Osteoblast (primary cell): ENCODE data around the gene PSMD9. TPM values are rescaled to one million over a fixed set of nuclear protein-coding genes. Genes with fewer than 3 reads are reported as not detected.
A peak's percentile ranks its signal among the peaks of the same experiment; 100 is the strongest.
"Not testable (repeated sequence)": the region's sequence is repeated elsewhere in the genome, so short reads cannot be mapped to it uniquely, and the experiment has no call there.

ENCODE experiments used
- DNase-seq: peaks from one replicate; pipeline ENCODE4 v3.0.0; 2011; ENCODE audit warnings: low spot score, mixed read lengths; ENCODE audit not compliant: insufficient read length; ENCODE audit errors: missing footprints
- H2AFZ ChIP-seq: 2 replicates; pipeline ENCODE4 v1.6.0; 2011; ENCODE audit warnings: mild to moderate bottlenecking, low read length
- H3K27ac ChIP-seq: 2 replicates; pipeline ENCODE4 v1.5.1; 2011; ENCODE audit warnings: mild to moderate bottlenecking, low read depth, low read length, moderate library complexity
- H3K27me3 ChIP-seq: 2 replicates; pipeline ENCODE4 v1.6.0; 2012; ENCODE audit warnings: mild to moderate bottlenecking, control low read depth, inconsistent platforms, low read length, moderate library complexity; ENCODE audit not compliant: insufficient read depth
- H3K36me3 ChIP-seq: 2 replicates; pipeline ENCODE4 v1.5.1; 2011; ENCODE audit warnings: mild to moderate bottlenecking, low read length, control low read depth, moderate library complexity; ENCODE audit not compliant: insufficient read depth
- H3K4me1 ChIP-seq: 2 replicates; pipeline ENCODE4 v1.5.1; 2011; ENCODE audit warnings: mild to moderate bottlenecking, low read length, control low read depth, moderate library complexity; ENCODE audit not compliant: insufficient read depth
- H3K4me2 ChIP-seq: 2 replicates; pipeline ENCODE4 v1.6.0; 2011; ENCODE audit warnings: mild to moderate bottlenecking, low read length; ENCODE audit not compliant: insufficient read depth
- H3K4me3 ChIP-seq: fragments of 200-600 bp; sonication (generic); 3 replicates; pipeline ENCODE4 v1.5.1; 2012; ENCODE audit warnings: mild to moderate bottlenecking, low read length, inconsistent platforms; ENCODE audit not compliant: insufficient read depth
- H3K79me2 ChIP-seq: 2 replicates; pipeline ENCODE4 v1.6.0; 2012; ENCODE audit warnings: mild to moderate bottlenecking, low read length, control low read depth, inconsistent platforms; ENCODE audit not compliant: insufficient read depth
- H3K9me3 ChIP-seq: 2 replicates; pipeline ENCODE4 v1.5.1; 2011; ENCODE audit warnings: low read depth, low read length, control low read depth
- H4K20me1 ChIP-seq: 2 replicates; pipeline ENCODE4 v1.6.0; 2012; ENCODE audit warnings: mild to moderate bottlenecking, low read length, control low read depth; ENCODE audit not compliant: insufficient read depth
- CTCF ChIP-seq: IDR thresholded peaks from 2 replicates; pipeline ENCODE4 v1.5.1; 2011; ENCODE audit warnings: mild to moderate bottlenecking, low read depth, low read length, moderate library complexity; ENCODE audit errors: extremely low read depth
- total RNA-seq: library from RNA; depleted of rRNA; stranded (reverse); fragments of >200 nt; gene quantifications from 2 replicates; pipeline ENCODE4 v1.2.3, GENCODE V29; 2012

Gene PSMD9
- total RNA-seq, 1 donor, result 29.7 TPM

GRCh38 chr12:121843236-121843982 lies 45.2 kb upstream of the PSMD9 start:
- Histone ChIP-seq H3K36me3 (no peaks in the 10 kb centered on the region), H3K27me3 (no peaks in the 10 kb centered on the region), H3K9me3 (no peaks in the 10 kb centered on the region), H3K79me2 (no peaks in the 10 kb centered on the region), H2AFZ (no peak overlapping the region), H4K20me1 (no peaks in the 10 kb centered on the region), H3K4me1 (peaks cover 3% of the 10 kb centered on the region), H3K27ac (no peak overlapping the region), H3K4me2 (no peak overlapping the region), H3K4me3 (no peak overlapping the region)
- no peak for TF ChIP-seq CTCF
- DNase-seq, result no peak

GRCh38 chr12:121845701-121846100 lies 42.9 kb upstream of the PSMD9 start:
- H3K4me1 ChIP-seq, result no peaks in the 10 kb centered on the region
- no peak overlapping the region for H3K27ac ChIP-seq

GRCh38 chr12:121849211-121849610 lies 39.4 kb upstream of the PSMD9 start:
- Histone ChIP-seq H3K27me3 (no peaks in the 10 kb centered on the region), H2AFZ (no peak overlapping the region), H3K4me1 (no peaks in the 10 kb centered on the region), H3K36me3 (no peaks in the 10 kb centered on the region), H3K4me2 (no peak overlapping the region), H3K9me3 (no peaks in the 10 kb centered on the region), H3K4me3 (no peak overlapping the region), H3K27ac (no peak overlapping the region), H3K79me2 (no peaks in the 10 kb centered on the region), H4K20me1 (no peaks in the 10 kb centered on the region)
- no peak for DNase-seq
- TF ChIP-seq CTCF, result no peak

More at GRCh38 chr12:121845701-121846100, 42.9 kb upstream of the PSMD9 start:
- Histone ChIP-seq H3K27me3 (no peaks in the 10 kb centered on the region), H3K79me2 (no peaks in the 10 kb centered on the region), H2AFZ (no peak overlapping the region), H4K20me1 (no peaks in the 10 kb centered on the region), H3K4me2 (no peak overlapping the region), H3K36me3 (no peaks in the 10 kb centered on the region), H3K9me3 (no peaks in the 10 kb centered on the region), H3K4me3 (no peak overlapping the region)
- TF ChIP-seq CTCF, result no peak
- DNase-seq, result peak; percentile 36

GRCh38 chr12:121849665-121850064 lies 38.9 kb upstream of the PSMD9 start:
- no peak overlapping the region for H2AFZ ChIP-seq
- TF ChIP-seq CTCF, result no peak
- no peak overlapping the region for H3K4me3 ChIP-seq
- no peaks in the 10 kb centered on the region for H3K4me1 ChIP-seq
- DNase-seq, result no peak
- H4K20me1 ChIP-seq, result no peaks in the 10 kb centered on the region
- no peaks in the 10 kb centered on the region for H3K9me3 ChIP-seq
- H3K4me2 ChIP-seq, result no peak overlapping the region
- H3K27me3 ChIP-seq, result no peaks in the 10 kb centered on the region
- H3K79me2 ChIP-seq, result no peaks in the 10 kb centered on the region
- no peak overlapping the region for H3K27ac ChIP-seq
- no peaks in the 10 kb centered on the region for H3K36me3 ChIP-seq

- not testable (repeated sequence) for H3K4me1 ChIP-seq, DNase-seq, H3K36me3 ChIP-seq, H2AFZ ChIP-seq, H3K9me3 ChIP-seq, H3K27me3 ChIP-seq, H3K4me2 ChIP-seq, H3K79me2 ChIP-seq, H3K4me3 ChIP-seq, H3K27ac ChIP-seq, H4K20me1 ChIP-seq
Observed at GRCh38 chr12:121852392-121852791, 36.2 kb upstream of the PSMD9 start.
